GM19328 (cell line): ENCODE results near the gene EFEMP2.
"Not testable (repeated sequence)": the region's sequence is repeated elsewhere in the genome, so short reads cannot be mapped to it uniquely, and the experiment has no call there.

ENCODE experiments used
- ATAC-seq: cut with Tn5 transposase; IDR thresholded peaks from one replicate; pipeline ENCODE4 v1.9.1; 2021; ENCODE audit warnings: mild to moderate bottlenecking, moderate library complexity; ENCODE audit not compliant: unreplicated experiment

Gene EFEMP2

DNA sequence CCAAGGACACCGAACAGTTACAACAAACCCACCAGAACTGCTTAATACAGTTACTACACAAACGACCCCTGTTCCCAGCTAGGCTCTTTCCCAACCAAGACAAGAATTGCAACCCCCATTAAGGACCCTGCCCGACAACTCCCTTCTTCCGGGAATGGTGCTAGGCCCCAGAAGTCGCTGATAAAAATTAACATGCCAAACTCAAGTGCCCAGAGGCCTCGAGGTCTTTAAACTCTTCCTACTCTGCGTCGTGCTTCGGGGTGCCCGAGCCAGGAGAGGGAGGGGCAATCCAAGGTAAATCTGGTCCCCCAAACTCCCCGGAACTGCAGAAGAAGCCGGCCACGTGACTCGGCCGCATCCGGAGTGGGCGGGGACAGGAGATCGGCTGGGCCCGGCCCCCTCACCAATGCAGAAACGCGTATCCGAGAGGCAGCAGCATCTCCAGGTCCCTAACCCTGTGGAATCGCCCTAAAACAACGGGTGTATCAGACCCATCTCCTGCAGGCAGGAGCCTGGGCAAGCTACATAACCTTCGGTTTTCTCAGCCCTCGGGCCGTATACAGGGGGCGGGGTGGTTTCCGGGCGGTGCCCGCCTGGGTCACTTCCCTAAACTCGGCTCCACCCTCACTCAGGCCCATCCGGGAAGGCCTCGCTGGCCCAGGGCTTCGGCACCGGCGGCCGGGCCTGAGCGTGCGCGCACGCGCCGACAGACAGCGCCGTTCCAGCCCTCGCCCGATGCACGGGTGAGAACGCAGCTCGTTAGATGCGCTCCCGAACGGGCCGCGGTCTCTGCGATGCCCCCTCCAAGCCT, 15.7 kb downstream of the EFEMP2 start:
- ATAC-seq, result no peak

DNA sequence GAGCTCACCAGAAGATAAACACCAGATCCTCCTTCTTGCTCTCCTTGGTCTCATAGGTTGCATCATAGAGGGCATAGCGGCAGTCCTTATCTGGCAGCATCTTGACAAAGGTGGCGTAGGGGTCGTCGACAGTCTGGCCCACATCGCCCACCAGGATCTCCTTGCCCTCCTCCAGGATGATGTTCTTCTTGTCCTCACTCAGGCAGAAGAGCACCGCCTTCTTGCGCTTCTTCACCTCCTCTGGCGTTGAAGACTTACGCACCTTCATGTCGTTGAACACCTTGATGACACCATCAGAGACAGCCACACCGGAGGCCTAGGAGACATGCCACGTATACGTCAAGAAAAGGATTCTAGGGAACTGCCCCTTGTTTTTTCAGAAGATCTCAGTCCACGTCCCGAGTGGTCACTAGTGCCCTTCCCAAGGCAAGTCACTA, 16.7 kb downstream of the EFEMP2 start:
- no peak for ATAC-seq

DNA sequence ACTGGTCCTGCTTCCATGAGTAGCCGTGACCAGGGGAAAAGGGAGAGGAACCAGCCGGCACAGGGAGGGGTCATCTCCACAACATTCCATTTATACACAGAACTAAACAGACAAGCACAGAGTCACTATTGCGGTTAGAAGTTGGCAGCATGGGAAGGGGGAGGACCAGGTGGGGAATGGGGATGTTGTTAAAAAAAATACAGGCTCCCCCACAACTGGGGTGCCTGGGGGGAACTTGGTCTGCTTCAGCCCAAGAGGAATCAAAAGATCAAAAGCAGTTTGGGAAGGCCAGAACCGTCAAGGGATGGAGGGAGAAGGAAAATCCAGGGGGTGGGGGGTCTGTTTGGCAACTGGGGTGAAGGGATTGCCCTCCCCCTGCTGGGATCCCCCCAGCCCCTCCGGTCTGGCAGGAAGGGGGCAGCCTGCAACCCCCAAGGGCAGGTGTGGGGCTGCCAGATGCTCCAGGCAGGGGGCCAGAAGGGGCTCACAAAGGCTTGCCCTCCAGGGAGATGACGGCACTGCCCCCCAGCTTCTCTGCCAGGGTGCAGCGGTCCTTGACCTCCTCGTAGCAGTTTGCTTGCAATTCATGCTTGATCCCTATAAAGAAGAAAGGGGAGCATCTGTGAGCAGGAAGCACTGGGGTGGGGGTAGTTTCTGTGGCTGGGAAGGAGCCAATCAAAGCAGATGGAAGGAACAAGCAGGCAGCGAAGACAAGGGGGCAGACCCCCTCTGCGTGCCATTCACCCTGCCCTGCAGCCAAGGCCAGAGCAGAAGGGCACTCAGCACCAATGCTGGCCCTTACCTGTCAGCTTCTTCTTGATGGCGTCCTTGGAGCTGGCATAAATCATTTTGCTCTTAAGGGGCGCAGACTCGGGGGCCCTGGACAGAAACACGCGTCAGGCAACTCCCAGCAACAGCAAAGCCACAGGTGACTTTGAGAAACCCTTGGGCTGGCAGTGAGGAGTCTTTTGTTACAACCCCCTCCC, 17.5 kb downstream of the EFEMP2 start:
- ATAC-seq, result no peak

DNA sequence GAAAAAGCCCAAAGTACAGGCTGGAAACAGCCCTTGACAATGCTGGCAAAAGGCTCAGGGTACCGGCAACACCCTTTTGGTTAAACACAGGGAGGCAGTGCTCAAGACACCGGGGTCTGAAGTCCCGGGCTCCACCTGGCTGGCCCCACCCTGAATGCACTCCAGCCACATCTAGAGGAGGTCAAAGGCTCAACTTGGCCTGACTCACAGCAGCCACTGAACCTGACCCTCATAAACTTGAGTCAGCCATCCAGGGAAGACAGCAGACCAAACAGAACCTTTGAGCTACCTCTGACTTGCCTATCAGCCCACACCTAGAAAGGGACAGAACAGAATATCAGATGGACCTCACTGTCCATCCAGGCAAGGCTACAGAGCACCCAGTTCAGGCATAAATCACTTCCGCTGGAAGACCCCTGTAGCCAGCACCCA, 18.4 kb downstream of the EFEMP2 start:
- no peak for ATAC-seq

DNA sequence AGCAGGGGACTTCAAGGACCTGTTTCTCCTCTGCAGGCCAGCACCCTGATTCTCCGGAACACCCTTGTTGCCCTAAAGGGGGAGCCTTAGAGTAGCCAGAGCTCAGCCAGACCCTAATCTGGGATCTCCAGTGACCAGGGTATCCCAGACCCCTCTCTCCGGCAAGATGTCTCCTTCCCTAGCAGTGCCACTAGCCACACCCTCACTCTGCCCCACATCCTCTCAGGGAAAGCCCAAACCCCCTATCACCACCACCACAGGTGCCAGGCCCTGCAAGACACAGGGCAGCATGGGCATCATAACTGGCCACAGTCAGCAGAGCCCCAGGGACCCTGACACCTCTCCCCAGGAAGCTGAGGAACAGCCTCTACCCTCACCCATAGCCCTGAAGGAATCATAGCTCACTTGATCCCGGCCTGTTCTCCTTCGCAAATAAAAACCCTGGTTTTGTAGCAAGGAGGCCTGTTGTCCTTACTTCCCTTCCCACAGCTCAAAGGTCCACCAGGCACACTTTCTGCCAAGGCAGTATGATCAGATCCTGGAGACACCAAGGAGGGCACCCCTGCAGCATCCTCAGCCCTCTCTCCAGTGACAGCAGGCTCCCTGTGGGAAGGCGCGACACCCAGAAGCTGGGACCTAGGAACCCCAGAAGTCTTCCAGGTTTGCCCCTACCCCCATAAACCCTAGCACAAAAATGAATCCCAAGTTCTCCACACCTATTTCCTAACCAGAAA, 19.2 kb downstream of the EFEMP2 start:
- ATAC-seq, result no peak

DNA sequence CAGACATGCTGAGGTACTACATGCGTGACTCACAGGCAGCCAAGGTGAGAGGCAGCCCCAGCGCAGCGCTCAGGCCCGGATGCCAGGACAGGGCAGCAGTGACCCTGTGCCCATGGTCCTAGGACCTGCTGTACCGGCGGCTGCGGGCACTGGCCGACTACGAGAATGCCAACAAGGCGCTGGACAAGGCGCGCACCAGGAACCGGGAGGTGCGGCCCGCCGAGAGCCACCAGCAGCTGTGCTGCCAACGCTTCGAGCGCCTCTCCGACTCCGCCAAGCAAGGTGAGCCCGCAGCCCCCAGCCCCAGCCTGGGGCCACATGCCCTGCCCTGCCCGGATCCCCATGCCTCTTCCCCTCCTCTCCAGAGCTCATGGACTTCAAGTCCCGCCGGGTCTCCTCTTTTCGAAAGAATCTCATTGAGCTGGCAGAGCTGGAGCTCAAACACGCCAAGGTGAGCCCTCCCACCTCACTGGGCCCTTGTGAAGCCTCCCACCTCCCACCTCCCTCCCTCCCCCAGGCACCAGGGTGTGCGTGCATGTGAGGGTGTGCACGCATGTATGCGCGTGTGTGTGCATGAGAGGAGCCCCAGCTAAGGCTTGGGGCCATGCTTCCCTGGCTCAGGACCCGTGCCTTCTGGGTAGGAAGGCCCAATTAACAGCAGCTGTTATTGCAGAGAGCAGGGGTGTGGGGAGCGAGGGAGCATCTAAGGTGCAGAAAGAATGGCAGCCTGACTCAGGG, 19.9 kb downstream of the EFEMP2 start:
- no peak for ATAC-seq

DNA sequence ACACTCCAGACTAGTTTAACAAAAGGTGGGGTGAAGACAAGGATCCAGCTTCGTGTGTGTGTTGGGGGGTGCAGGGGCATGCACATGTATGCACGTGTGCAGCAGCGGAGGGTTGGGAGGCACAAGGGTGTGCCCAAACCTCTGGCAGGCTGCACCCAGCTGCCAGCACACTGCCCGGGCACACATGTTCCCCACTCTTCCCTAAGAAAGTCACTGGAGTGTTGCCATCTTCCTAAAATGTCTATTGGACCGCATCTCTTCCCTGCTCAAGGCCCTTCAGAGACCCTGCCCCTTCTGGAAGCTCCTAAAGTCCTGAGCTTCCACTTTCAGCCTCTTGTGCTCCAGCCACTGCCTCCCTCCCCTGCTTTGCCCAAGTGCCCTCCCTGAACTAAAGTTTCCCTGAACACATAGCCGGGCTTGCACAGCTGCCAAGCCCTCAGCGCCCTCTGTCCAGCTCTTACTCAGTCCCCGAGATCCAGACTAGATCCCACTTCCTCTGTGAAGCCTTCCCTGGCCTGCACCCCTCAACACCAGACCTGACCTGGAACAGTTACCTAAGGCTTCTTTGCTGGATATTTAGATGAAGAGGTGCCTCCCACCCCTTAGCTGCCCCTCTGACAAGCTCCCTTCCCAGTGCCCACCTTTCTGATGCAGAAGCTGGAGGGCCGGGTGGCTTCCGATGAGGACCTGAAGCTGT, 20.6 kb downstream of the EFEMP2 start:
- no peak for ATAC-seq

DNA sequence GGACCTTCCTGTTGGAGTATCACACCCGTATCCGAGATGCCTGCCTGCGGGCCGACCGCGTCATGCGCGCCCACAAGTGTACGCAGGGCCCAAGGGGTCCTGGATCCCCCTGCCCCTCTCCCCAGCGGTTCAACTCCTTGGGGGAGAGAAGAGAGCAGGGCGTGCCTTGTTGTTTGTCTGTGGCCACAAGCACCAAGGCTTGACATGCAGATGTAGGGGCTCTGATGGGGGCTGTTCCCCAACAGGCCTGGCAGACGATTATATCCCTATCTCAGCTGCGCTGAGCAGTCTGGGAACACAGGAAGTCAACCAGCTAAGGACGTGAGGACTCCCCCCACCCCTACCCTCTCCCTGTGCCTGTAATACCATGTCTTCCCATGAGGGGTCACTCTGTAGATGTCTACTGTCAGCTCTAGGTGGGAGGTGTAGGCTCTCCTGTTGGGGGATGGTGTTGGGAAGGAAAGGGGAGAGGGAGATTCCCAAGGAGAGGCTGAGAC, 21.5 kb downstream of the EFEMP2 start:
- no peak for ATAC-seq

DNA sequence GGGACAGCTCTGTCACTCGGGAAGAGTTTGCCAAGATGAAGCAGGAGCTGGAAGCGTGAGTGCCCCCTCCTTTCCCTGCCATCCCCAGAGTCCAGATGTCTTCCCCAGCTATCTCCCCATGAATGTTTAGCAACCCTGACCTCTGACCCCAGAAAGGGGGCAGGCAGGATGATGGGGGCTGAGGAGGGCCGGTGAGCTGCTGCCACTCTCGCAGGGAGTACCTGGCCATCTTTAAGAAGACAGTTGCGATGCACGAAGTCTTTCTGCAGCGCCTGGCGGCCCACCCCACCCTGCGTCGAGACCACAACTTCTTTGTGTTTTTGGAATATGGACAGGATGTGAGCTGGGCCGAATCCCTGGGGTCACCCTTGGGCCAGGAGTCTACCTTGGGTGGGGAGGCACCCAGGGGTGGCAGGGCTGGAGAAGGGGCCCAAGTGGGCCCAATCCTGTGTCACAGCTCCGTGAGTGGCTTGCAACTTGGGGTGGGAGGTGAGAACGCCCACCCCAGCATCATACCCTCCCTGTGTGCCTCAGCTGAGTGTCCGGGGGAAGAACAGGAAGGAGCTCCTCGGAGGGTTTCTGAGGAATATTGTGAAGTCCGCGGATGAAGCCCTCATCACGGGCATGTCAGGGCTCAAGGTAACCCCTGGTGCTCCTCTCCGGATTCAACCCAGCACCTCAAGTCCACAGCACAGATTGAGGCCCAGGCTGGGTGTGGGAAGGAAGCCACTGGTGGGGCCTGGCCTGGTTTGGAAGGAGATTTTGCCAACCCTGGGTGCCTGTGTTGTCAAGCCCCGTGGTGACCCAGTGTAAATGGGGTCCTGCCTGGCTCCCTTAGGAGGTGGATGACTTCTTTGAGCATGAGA, 22.1 kb downstream of the EFEMP2 start:
- ATAC-seq, result no peak

DNA sequence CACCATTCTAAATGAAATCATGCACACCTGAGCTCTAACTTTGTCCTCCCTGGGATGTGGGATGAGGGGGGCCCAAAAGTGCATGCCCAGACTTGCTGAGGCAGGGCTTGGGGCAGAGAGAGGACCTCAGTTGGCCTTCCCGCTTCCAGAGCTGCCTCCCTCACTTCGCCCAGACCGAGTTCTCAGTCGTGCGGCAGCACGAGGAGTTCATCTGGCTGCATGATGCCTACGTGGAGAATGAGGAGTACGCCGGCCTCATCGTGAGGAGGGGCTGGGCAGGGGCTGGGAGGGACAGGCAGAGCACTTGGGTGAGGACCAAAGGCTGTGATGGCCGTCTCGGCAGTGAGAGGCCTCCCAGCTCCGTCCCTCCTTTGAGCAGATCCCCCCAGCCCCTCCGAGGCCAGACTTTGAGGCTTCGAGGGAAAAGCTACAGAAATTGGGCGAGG, 22.8 kb downstream of the EFEMP2 start:
- no peak for ATAC-seq

DNA sequence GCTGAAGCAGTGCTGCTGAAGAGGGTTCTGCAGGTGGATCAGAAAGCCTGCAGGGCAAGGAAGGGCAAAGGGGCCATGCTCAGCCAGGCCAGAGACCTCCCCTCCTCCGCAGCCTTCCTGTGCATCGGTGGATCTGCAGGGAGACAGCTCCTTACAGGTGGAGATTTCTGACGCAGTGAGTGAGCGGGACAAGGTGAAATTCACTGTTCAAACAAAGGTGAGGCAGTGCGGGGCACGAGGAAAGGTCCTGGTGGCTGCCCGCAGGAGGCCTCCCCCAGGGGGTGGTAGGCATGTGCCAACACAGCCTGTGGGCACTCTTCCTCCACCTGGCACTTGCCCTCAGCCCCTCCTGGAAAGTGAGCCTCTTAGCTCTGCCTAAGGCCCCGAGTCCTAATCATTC, 23.2 kb downstream of the EFEMP2 start:
- ATAC-seq, result no peak

DNA sequence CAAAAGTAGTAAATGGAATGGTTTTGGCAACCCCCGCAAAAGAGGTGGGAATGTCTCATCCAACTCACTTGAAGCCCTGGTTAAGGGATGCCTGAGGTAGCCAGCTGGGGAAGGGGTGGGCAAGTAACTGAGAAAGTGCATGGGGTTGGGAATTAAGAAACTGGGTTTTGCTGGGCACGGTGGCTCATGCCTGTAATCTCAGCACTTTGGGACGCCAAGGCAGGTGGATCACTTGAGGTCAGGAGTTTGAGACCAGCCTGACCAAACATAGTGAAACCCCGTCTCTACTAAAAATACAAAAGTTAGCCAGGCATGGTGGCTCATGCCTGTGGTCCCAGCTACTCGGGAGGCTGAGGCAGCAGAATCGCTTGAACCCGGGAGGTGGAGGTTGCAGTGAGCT, 23.9 kb downstream of the EFEMP2 start:
- ATAC-seq, result not testable (repeated sequence)

DNA sequence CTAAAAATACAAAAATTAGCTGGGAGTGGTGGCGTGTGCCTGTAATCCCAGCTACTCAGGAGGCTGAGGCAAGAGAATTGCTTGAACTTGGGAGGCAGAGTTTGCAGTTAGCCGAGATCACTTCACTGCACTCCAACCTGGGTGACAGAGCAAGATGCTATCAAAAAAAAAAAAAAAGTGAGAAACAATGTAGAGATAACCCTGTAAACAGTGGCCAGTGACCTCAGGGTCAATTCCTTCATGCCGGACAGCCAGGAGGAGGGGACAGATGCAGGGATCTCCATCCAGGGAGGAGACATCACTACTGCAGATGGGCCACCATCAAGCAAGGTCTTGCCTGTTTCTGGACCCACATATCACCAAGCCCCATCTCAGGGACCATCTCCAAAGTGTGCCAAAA, 24.9 kb downstream of the EFEMP2 start:
- ATAC-seq, result no peak

DNA sequence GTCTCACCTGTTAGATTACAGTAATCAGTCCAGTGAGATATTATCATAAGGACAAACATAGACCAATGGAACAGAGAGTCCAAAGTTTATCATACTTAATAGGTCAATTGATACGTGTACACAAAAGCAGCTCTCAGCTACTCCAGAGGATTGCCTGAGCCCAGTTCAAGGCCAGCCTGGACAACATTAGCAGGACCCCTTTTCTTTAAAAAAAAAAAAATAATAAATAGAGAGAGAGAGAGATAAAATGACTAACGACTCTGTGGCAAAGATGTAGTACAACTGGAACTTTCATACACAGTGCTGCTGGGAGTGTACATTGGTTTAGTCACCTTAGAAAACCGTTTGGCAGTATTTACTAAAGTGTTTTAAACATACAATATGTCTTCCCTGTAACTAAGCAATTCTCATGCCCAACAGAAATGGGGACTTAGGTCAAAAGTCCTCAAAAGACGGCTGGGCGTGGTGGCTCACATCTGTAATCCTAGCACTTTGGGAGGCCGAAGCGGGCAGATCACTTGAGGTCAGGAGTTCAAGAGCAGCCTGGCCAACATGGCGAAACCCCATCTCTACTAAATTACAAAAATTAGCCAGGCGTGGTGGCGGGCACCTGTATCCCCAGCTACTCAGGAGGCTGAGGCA, 28.2 kb downstream of the EFEMP2 start:
- no peak for ATAC-seq

DNA sequence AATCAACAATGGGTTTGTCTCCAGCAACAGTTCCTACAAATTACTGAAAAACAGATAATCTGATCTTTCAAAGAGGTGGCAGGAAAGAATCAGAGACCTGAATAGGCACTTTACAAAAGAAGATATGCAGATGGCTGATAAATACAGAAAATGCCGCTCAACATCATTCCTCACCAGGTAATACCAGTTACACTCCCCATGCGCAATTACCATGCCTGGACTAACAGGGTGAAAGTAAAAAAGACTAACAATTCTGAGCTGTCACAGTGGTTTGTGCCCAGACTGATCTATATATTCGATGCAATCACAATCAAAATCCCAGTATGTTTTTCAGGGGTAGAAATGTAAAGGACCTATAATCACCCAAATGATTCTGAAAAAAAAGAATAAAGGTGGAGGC, 28.8 kb downstream of the EFEMP2 start:
- ATAC-seq, result no peak

DNA sequence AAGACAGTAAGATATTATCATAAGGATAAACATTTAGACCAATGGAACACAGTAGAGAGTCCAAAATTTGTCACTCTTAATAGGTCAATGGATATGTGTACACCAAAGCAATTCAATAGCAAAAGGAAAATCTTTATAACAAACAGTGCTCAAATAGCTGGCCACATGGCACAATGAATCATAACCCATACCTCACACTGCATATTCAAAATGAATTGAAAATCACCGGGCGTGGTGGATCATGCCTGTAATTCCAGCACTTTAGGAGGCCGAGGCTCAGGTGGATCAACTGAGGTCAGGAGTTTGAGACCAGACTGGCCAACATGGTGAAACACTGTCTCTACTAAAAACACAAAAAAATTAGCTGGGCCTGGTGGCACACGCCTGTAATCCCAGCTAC, 30.5 kb downstream of the EFEMP2 start:
- no peak for ATAC-seq

DNA sequence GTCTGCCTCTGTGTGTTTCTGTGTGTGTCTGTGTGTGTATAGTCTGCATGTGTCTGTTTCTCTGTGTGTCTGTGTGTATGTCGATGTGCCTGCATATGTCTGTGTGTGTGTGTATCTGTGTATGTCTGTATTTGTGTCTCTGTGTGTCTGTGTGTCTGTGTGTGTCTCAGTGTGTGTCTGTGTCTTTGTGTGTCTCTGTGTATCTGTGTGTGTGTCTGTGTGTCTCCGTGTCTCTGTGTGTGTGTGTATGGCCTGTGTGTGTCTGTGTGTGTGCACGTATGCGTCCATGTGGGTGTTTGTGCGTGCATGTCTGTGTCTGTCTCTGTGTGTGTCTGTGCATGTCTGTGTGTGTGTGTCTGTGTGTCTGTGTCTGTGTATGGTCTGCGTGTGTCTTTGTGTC, 38.4 kb downstream of the EFEMP2 start:
- no peak for ATAC-seq
